PC-3 (cell line): ENCODE data around the gene SLC36A1. TPM values are rescaled to one million over a fixed set of nuclear protein-coding genes. Genes with fewer than 3 reads are reported as not detected.
A peak's percentile ranks its signal among the peaks of the same experiment; 100 is the strongest.

Source experiments
- ATAC-seq: fragments of 200-7000 bp; cut with Tn5 transposase; 2 replicates; pipeline ENCODE4 v1.9.1; 2020; ENCODE audit warnings: mild to moderate bottlenecking, moderate library complexity
- BruUV-seq: library from RNA; stranded (reverse); fragments of 400-500 nt; replicated peaks from 2 replicates; lab custom pipeline; 2021; lab: Mats Ljungman, UMichigan
- CTCF ChIA-PET: fragments of 300-600 bp; sonication (Branson Sonifier 250); formaldehyde crosslinking; loops from one replicate; lab custom pipeline; 2022; ENCODE audit warnings: antibody characterized with exemption; lab: Charles Lee
- POLR2A ChIA-PET: fragments of 300-600 bp; sonication (Branson Sonifier 250); formaldehyde crosslinking; loops from one replicate; lab custom pipeline; 2022; ENCODE audit warnings: antibody characterized with exemption; ENCODE audit not compliant: unreplicated experiment; lab: Charles Lee
- DNase-seq: peaks from one replicate; pipeline ENCODE4 v3.0.0-alpha.2; 2015
- H2AFZ ChIP-seq: fragments of 300-600 bp; sonication (generic); 2 replicates; pipeline ENCODE4 v1.6.0; 2016; ENCODE audit warnings: antibody characterized with exemption, low read length
- H3F3A ChIP-seq: fragments of 300-600 bp; sonication (generic); one replicate; pipeline ENCODE4 v1.6.0; 2017; ENCODE audit warnings: antibody characterized with exemption, low read length, control low read depth, mild to moderate bottlenecking; ENCODE audit not compliant: unreplicated experiment
- H3K27ac ChIP-seq: fragments of 300-600 bp; sonication (generic); 2 replicates; pipeline ENCODE4 v1.5.1; 2016; ENCODE audit warnings: mild to moderate bottlenecking, low read length
- H3K27me3 ChIP-seq: fragments of 300-600 bp; sonication (generic); 2 replicates; pipeline ENCODE4 v1.6.1; 2016; ENCODE audit warnings: low read length, mixed read lengths
- H3K36me3 ChIP-seq: fragments of 300-600 bp; sonication (generic); 2 replicates; pipeline ENCODE4 v1.6.1; 2016; ENCODE audit warnings: low read depth, mixed run types, low read length, mixed read lengths
- H3K4me1 ChIP-seq: fragments of 300-600 bp; sonication (generic); 2 replicates; pipeline ENCODE4 v1.5.1; 2016; ENCODE audit warnings: low read length; ENCODE audit not compliant: insufficient read depth
- H3K4me2 ChIP-seq: fragments of 300-600 bp; sonication (generic); 2 replicates; pipeline ENCODE4 v1.6.0; 2016; ENCODE audit warnings: low read length
- H3K4me3 ChIP-seq: fragments of 300-600 bp; sonication (generic); 2 replicates; pipeline ENCODE4 v1.5.1; 2016; ENCODE audit warnings: mild to moderate bottlenecking, low read length, mixed read lengths
- H3K79me2 ChIP-seq: fragments of 300-600 bp; sonication (generic); 2 replicates; pipeline ENCODE4 v1.6.1; 2017; ENCODE audit warnings: low read length, mixed read lengths
- H3K9ac ChIP-seq: fragments of 300-600 bp; sonication (generic); 2 replicates; pipeline ENCODE4 v1.6.0; 2016; ENCODE audit warnings: mild to moderate bottlenecking, low read length
- H3K9me2 ChIP-seq: fragments of 300-600 bp; sonication (generic); replicated peaks from 2 replicates; pipeline ENCODE4 v1.6.1; 2016; ENCODE audit warnings: mixed run types, low read length, mixed read lengths
- H3K9me3 ChIP-seq: fragments of 300-600 bp; sonication (generic); 2 replicates; pipeline ENCODE4 v1.6.1; 2016; ENCODE audit warnings: low read length, mixed read lengths
- H4K20me1 ChIP-seq: fragments of 300-600 bp; sonication (generic); 2 replicates; pipeline ENCODE4 v1.6.1; 2016; ENCODE audit warnings: low read length, mixed read lengths
- CTCF ChIP-seq: fragments of 300-600 bp; sonication (generic); conservative IDR thresholded peaks from 2 replicates; pipeline ENCODE4 v1.5.1; 2017; ENCODE audit warnings: antibody characterized with exemption, low read depth, mild to moderate bottlenecking, low read length
- EZH2 ChIP-seq: fragments of 300-600 bp; sonication (generic); IDR thresholded peaks from one replicate; pipeline ENCODE4 v1.6.1; 2017; ENCODE audit warnings: antibody characterized with exemption, mild to moderate bottlenecking, low read length; ENCODE audit not compliant: unreplicated experiment
- EZH2phosphoT487 ChIP-seq: fragments of 300-600 bp; sonication (generic); IDR thresholded peaks from 2 replicates; pipeline ENCODE4 v1.6.1; 2018; ENCODE audit warnings: mild to moderate bottlenecking, antibody characterized with exemption, low read length, borderline replicate concordance
- intact Hi-C: fragments of 100-400 bp; cut with micrococcal nuclease; formaldehyde crosslinking; loops from 2 replicates; pipeline ENCODE4 v1.9.0; 2023
- total RNA-seq: library from RNA; depleted of rRNA; stranded (reverse); fragments of >200 nt; gene quantifications from 2 replicates; pipeline ENCODE4 v1.2.3, GENCODE V29; 2014

The SLC36A1 gene
- total RNA-seq, 1 experiment from 2014 or later, result 3.6 TPM

- no peak for ATAC-seq
- H3K4me1 ChIP-seq, result peaks cover 30% of the 10 kb centered on the region
- H3F3A ChIP-seq, result no peaks in the 10 kb centered on the region
- no peaks in the 10 kb centered on the region for H3K27me3 ChIP-seq
- no peak overlapping the region for H2AFZ ChIP-seq
- H3K9me2 ChIP-seq, result no peaks in the 10 kb centered on the region
- DNase-seq, result no peak
- H4K20me1 ChIP-seq, result no peaks in the 10 kb centered on the region
- H3K9me3 ChIP-seq, result no peaks in the 10 kb centered on the region
- TF ChIP-seq EZH2 (no peak), EZH2phosphoT487 (no peak), CTCF (no peak)
- intact Hi-C loops, result loop anchor here (5.0 kb wide), 1 partner anchor 67 kb away; no protein-coding TSS in a partner anchor
- CTCF ChIA-PET, result no interaction called here
- H3K9ac ChIP-seq, result no peak overlapping the region
- peak overlapping the region; percentile 100 for H3K4me2 ChIP-seq
- H3K27ac ChIP-seq, result no peak overlapping the region
- POLR2A ChIA-PET, result no interaction called here
- peak overlapping the region; percentile 82; the same call in 1 of the 2 replicates for H3K4me3 ChIP-seq
- no TSS peak for BruUV-seq
- peaks cover 13% of the 10 kb centered on the region; the same call in 1 of the 2 replicates for H3K79me2 ChIP-seq
- H3K36me3 ChIP-seq, result no peaks in the 10 kb centered on the region
Observed at GRCh38 chr5:151449297-151449696, 1.9 kb downstream of the SLC36A1 start.

DNA sequence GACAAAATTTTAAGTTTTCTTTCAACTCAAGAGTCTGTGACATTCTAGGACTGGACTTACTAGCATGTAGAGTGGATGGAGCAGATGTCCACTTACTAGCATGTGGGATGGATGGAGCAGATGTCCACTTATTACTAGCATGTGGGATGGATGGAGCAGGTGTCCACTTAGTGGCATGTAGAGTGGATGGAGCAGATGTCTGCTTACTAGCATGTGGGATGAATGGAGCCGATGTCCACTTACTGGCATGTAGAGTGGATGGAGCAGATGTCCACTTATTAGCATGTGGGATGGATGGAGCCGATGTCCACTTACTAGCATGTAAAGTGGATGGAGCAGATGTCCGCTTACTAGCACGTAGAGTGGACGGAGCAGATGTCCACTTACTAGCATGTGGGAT, 2.4 kb downstream of the SLC36A1 start:
- Histone ChIP-seq H3K4me3 (no peak overlapping the region), H3K9me2 (no peaks in the 10 kb centered on the region), H4K20me1 (no peaks in the 10 kb centered on the region), H3K27me3 (no peaks in the 10 kb centered on the region), H3K36me3 (no peaks in the 10 kb centered on the region), H3F3A (no peaks in the 10 kb centered on the region), H3K9me3 (no peaks in the 10 kb centered on the region), H3K79me2 (peaks cover 13% of the 10 kb centered on the region; the same call in 1 of the 2 replicates), H3K4me2 (no peak overlapping the region), H3K4me1 (peaks cover 32% of the 10 kb centered on the region), H3K27ac (no peak overlapping the region), H3K9ac (no peak overlapping the region), H2AFZ (no peak overlapping the region)
- TF ChIP-seq EZH2 (no peak), EZH2phosphoT487 (no peak), CTCF (no peak)
- ChIA-PET POLR2A (no interaction called here), CTCF (no interaction called here)
- ATAC-seq (no peak), DNase-seq (no peak)
- no TSS peak for BruUV-seq
- intact Hi-C loops, result loop anchor here (5.0 kb wide), 1 partner anchor 68 kb away; no protein-coding TSS in a partner anchor

GRCh38 chr5:151450605-151451004, 3.2 kb downstream of the SLC36A1 start:
- no peak overlapping the region for H3K4me2 ChIP-seq
- H3K4me1 ChIP-seq, result peaks cover 32% of the 10 kb centered on the region
- no peaks in the 10 kb centered on the region for H3F3A ChIP-seq
- CTCF ChIA-PET, result no interaction called here
- no peak overlapping the region for H3K9ac ChIP-seq
- intact Hi-C loops, result no loop called here
- no peaks in the 10 kb centered on the region for H3K27me3 ChIP-seq
- POLR2A ChIA-PET, result interaction anchor here (0.6 kb wide), 1 partner anchor 10 kb away, joined by 5 read pairs; no protein-coding TSS in a partner anchor
- H4K20me1 ChIP-seq, result no peaks in the 10 kb centered on the region
- TF ChIP-seq EZH2phosphoT487 (no peak), CTCF (no peak), EZH2 (no peak)
- no peak for DNase-seq
- no peaks in the 10 kb centered on the region for H3K9me3 ChIP-seq
- H2AFZ ChIP-seq, result no peak overlapping the region
- H3K4me3 ChIP-seq, result no peak overlapping the region
- no peaks in the 10 kb centered on the region for H3K9me2 ChIP-seq
- ATAC-seq, result no peak
- peaks cover 13% of the 10 kb centered on the region; the same call in 1 of the 2 replicates for H3K79me2 ChIP-seq
- no peaks in the 10 kb centered on the region for H3K36me3 ChIP-seq
- BruUV-seq, result no TSS peak
- H3K27ac ChIP-seq, result no peak overlapping the region
